AG10803 (cell line): ENCODE data around the gene NMT1.

Source experiments
- DNase-seq: peaks from one replicate; pipeline ENCODE4 v3.0.0; 2010; ENCODE audit warnings: low read depth
- H3K4me3 ChIP-seq: 2 replicates; pipeline ENCODE4 v1.5.1; 2011; ENCODE audit warnings: mild to moderate bottlenecking, low read length, control low read depth
- CTCF ChIP-seq: conservative IDR thresholded peaks from 2 replicates; pipeline ENCODE4 v1.5.1; 2011; ENCODE audit warnings: mild to moderate bottlenecking, low read length, control low read depth, inconsistent platforms

NMT1 gene

GRCh38 chr17:45086865-45087503, 25.9 kb downstream of the NMT1 start:
- DNase-seq, result no peak

GRCh38 chr17:45087504-45087975, 26.4 kb downstream of the NMT1 start:
- no peak overlapping the region for H3K4me3 ChIP-seq
- peak; percentile 45 for DNase-seq
- TF ChIP-seq CTCF, result no peak

More at GRCh38 chr17:45086865-45087503, 25.9 kb downstream of the NMT1 start:
- no peak for TF ChIP-seq CTCF
- no peak overlapping the region for H3K4me3 ChIP-seq

- no peak for TF ChIP-seq CTCF
- no peak overlapping the region for H3K4me3 ChIP-seq
- no peak for DNase-seq
Measured at GRCh38 chr17:45087978-45088377, 26.9 kb downstream of the NMT1 start.

GRCh38 chr17:45088741-45089140, 27.6 kb downstream of the NMT1 start:
- H3K4me3 ChIP-seq, result no peak overlapping the region
- no peak for TF ChIP-seq CTCF
- no peak for DNase-seq

- DNase-seq, result peak; percentile 16
- TF ChIP-seq CTCF, result no peak
- H3K4me3 ChIP-seq, result no peak overlapping the region
Measured at GRCh38 chr17:45090711-45091110, 29.6 kb downstream of the NMT1 start.

GRCh38 chr17:45091778-45092425, 30.8 kb downstream of the NMT1 start:
- DNase-seq, result peak; percentile 36
- no peak overlapping the region for H3K4me3 ChIP-seq
- no peak for TF ChIP-seq CTCF

GRCh38 chr17:45092911-45093430, 31.9 kb downstream of the NMT1 start:
- TF ChIP-seq CTCF, result no peak
- no peak overlapping the region for H3K4me3 ChIP-seq
- DNase-seq, result peak; percentile 100
